ENCODE data around the gene P3H4. TPM values are rescaled to one million over a fixed set of nuclear protein-coding genes. Genes with fewer than 3 reads are reported as not detected.
A peak's percentile ranks its signal among the peaks of the same experiment; 100 is the strongest.
"Not testable (repeated sequence)": the region's sequence is repeated elsewhere in the genome, so short reads cannot be mapped to it uniquely, and the experiment has no call there.

The P3H4 gene
- total RNA-seq (2014; rRNA removed; shearing (Covaris generic)): 53.6 and 57.5 TPM in 2 replicates

GRCh38 chr17:41811549-41812380, at the start of gene P3H4:
TSS of gene P3H4 (minus strand) at chr17:41811949. CDS start at chr17:41811915, 34 bp downstream.
- peak; percentile 63 for DNase-seq (ENCODE audit: low spot score)

GRCh38 chr17:41860254-41860931, 48.6 kb upstream of the P3H4 start:
- DNase-seq (ENCODE audit: low spot score): no peak

- DNase-seq (ENCODE audit: low spot score): not testable (repeated sequence)
Measured at GRCh38 chr17:41851382-41851781, 39.6 kb upstream of the P3H4 start.

GRCh38 chr17:41849251-41849990, 37.7 kb upstream of the P3H4 start:
- DNase-seq (ENCODE audit: low spot score): no peak

GRCh38 chr17:41848788-41849187, 37.0 kb upstream of the P3H4 start:
- no peak for DNase-seq (ENCODE audit: low spot score)

- DNase-seq (ENCODE audit: low spot score): no peak
Measured at GRCh38 chr17:41844971-41845370, 33.2 kb upstream of the P3H4 start.

GRCh38 chr17:41840781-41841180, 29.0 kb upstream of the P3H4 start:
- DNase-seq (ENCODE audit: low spot score): not testable (repeated sequence)

GRCh38 chr17:41839448-41839847, 27.7 kb upstream of the P3H4 start:
- DNase-seq (ENCODE audit: low spot score): not testable (repeated sequence)

GRCh38 chr17:41837761-41838538, 26.2 kb upstream of the P3H4 start, which contains the start of gene KLHL10:
TSS of gene KLHL10 (plus strand) at chr17:41837825. CDS start at chr17:41837933, 108 bp downstream.
- DNase-seq (ENCODE audit: low spot score): no peak

- DNase-seq (ENCODE audit: low spot score): no peak
Measured at GRCh38 chr17:41836550-41837196, 24.9 kb upstream of the P3H4 start.

GRCh38 chr17:41835800-41836549, 24.2 kb upstream of the P3H4 start, which contains the start of gene NT5C3B:
TSS of gene NT5C3B (minus strand) at chr17:41836232. CDS start at chr17:41836193, 39 bp downstream.
- DNase-seq (ENCODE audit: low spot score): no peak

GRCh38 chr17:41835214-41835799, 23.6 kb upstream of the P3H4 start:
- DNase-seq (ENCODE audit: low spot score): no peak

- not testable (repeated sequence) for DNase-seq (ENCODE audit: low spot score)
Measured at GRCh38 chr17:41829961-41830360, 18.2 kb upstream of the P3H4 start.

- no peak for DNase-seq (ENCODE audit: low spot score)
Measured at GRCh38 chr17:41825175-41825845, 13.6 kb upstream of the P3H4 start.

GRCh38 chr17:41824086-41824485, 12.3 kb upstream of the P3H4 start:
- DNase-seq (ENCODE audit: low spot score): no peak

- DNase-seq (ENCODE audit: low spot score): no peak
Measured at GRCh38 chr17:41823580-41823979, 11.8 kb upstream of the P3H4 start.

GRCh38 chr17:41823141-41823524, 11.4 kb upstream of the P3H4 start:
- DNase-seq (ENCODE audit: low spot score): no peak

GRCh38 chr17:41822216-41823140, 10.7 kb upstream of the P3H4 start:
- no peak for DNase-seq (ENCODE audit: low spot score)
